Stimulated activated CD8-positive, alpha-beta memory T cell treated with anti-CD3 and anti-CD28 coated beads, Interleukin-2, amount 100 ng/mL, for 1 hour (primary cell): Measurements from ENCODE around the gene STMP1.

Experiments used
- DNase-seq, 2 donors: peaks; one replicate each; pipeline ENCODE4 v3.0.0-alpha.2; 2020; ENCODE audit warnings: low read depth in 2 of 2

Gene STMP1

GRCh38 chr7:135718794-135719437 lies 56.6 kb downstream of the STMP1 start:
- no peak for DNase-seq

DNA sequence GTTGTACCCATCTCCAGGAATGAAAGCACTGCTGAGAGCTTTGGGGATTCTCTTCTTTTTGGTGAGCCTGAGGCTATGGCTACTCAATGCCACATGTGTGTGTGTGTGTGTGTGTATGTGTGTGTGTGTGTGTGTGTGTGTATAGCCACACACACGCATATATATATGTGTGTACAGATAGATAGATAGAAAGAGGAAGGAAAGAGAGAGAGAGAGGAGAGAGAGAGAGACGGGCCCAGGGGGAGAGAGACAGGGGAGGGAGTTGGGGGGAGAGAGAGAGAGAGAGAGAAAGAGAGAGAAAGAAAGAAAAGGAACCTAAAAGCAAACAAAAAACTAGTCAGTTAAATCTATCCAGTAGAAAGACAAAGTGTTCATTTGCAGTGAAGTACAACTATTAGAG lies 57.4 kb downstream of the STMP1 start:
- DNase-seq, result no peak

- DNase-seq, result no peak
These were observed 59.0 kb downstream of the STMP1 start for GRCh38 chr7:135721198-135721820.

- no peak for DNase-seq
These were observed 61.1 kb downstream of the STMP1 start for GRCh38 chr7:135723411-135723810.
